Peyer's patch (tissue), 4 donors: ENCODE measurements around the gene STK39.

ENCODE experiments used
- CTCF ChIP-seq, 6 experiments: fragments of 450-650 bp in 4 of 6; fragments of 200-600 bp in 2 of 6; sonication (generic) in 1 of 6; IDR thresholded peaks; one replicate each; pipeline ENCODE4 v1.5.1; 2017 to 2019; ENCODE audit warnings: antibody characterized with exemption in 6 of 6, mild to moderate bottlenecking in 3 of 6, moderate library complexity in 1 of 6
- POLR2A ChIP-seq, 2 donors: fragments of 450-650 bp; IDR thresholded peaks; one replicate each; pipeline ENCODE4 v1.5.1; 2017; ENCODE audit warnings: antibody characterized with exemption in 2 of 2, mild to moderate bottlenecking in 2 of 2, moderate library complexity in 2 of 2

- TF ChIP-seq POLR2A (IDR thresholded peaks at IDR 0.05) (no peak), CTCF (IDR thresholded peaks at IDR 0.05) (no peak)
Observed at GRCh38 chr2:167914969-167915368, 332.4 kb downstream of the STK39 start.
